Activated CD4-positive, alpha-beta T cell treated with anti-CD3 and anti-CD28 coated beads, Interleukin-10, Interleukin-2, amounts not matched to agents 100 ng/mL and 50 ng/mL, durations not matched to agents 16 hours and 8 hours (primary cell): ENCODE results near the gene FANCE.

Experiments used
- DNase-seq: peaks from one replicate; pipeline ENCODE4 v3.0.0-alpha.2; 2020

Gene FANCE

DNA sequence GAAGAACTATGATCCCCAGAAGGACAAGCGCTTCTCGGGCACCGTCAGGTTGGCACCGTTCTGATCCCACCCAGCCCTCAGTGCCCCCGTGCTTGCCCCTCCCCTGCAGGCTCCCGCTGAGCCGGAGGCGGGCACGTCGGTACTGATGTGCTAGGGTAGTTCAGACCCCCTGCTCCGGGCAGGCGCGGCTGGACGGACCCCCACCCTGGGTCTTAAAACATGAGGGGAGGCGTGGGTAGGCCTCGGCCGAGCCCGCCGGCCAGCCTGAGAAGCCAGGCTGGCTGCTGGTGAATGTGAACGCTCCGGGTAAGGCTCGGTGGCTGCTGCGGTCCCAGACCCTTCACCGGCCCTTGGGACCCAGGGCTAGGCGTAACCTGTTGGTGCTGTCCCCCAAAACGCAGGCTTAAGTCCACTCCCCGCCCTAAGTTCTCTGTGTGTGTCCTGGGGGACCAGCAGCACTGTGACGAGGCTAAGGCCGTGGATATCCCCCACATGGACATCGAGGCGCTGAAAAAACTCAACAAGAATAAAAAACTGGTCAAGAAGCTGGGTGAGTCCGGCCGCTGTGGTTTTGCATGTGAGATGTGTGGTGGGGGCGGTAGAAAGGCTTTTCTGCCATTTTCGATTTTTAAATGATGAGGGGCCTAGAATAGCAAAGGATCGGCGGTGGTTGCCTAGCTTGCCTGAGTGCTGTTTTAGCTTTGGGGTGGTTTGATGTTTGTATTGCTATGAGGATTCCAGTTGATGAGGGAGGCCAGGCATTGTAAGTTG is 17.0 kb downstream of the FANCE start:
- DNase-seq, result no peak

- peak; percentile 50 for DNase-seq
Observed at GRCh38 chr6:35469751-35470662, 17.9 kb downstream of the FANCE start.

DNA sequence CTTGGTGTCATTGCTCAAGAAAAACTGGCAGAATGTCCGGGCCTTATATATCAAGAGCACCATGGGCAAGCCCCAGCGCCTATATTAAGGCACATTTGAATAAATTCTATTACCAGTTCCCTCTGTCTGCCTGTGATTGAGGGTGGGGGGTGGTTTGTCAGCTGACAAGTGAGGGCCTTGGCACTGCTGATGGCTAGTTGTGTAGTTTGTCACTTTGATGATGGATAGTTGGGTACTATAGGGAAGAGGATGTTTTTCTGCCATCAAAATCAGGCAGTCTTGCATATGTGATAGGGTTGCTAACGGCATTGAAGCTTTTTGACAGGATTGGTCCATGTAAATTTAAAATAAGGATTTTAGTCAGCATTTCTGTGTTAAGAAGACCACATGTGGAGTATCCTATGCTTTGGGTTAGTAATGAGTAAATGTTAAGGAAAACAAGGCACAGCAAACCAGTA is 18.6 kb downstream of the FANCE start:
- peak; percentile 25 for DNase-seq

DNA sequence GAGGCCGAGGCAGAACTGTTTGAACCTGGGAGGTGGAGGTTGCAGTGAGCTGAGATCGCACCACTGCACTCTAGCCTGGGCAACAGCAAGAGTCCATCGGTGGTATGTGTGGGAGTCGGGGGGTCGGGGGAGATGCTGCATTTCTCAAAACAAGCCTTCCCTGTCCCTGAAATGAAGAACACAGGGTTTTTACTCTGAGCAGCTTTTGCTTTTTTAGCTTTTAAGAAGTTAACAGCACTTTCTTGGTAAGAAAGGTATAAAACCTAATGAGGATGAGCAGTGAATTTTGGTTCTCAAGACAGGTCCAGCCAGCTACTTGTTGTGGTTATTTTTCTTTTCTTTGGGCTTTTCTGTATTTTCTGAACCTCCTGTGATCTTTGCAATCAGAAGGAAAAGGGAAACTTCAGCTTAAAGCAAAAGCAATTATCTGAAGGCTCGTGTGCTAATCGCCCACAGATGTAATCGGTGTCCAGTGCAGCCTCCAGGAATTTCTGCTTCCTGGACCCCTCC is 19.8 kb downstream of the FANCE start:
- DNase-seq, result no peak

DNA sequence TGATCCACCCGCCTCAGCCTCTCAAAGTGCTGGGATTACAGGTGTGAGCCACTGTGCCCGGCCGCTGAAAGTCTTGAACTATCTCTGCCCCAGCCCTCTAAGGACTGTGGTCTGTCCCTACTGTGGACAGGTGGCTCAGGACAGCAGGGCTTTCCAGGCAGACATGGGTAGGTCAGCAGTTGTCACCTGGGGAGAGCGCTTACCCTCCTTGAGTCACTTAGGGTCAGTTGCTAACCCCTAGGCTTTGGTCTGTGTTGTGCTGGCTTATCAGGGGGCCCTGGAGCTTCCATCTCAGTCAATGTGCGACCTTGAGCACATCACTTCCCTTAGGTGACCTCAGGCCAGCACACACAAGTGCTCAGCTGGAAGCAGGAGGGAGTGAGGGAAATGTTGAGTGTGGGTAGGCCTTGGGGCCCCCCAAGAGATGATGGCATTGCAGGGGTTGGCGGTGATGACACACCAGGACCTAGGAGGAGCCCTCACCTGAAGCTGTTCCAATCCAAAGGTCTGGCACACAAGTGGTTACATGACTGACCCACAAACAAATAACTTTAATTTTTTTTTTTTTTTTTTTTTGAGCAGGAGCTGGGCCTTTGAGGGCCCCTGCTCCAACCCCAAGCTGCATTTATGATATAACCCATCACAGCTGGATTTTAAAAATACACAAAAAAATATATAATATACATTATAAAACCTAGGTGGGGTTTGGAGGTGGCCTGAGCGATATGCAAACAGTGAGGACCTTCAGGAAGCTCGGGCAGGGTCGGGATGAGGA is 21.1 kb downstream of the FANCE start:
- peak; percentile 46 for DNase-seq

DNA sequence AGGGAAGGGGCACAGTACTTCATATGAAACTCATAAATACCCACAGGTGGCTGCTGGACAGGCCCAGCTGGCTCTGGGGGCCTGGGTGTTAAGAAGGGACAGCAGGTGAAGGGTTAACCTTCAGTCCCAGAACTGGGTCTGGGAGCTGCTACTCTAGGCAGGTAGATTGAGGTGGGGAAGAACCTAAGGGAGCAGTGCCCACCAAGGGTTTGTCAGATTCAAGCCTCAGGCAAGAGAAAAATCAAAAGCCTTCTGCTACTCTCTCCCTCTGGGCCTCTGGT is 21.7 kb downstream of the FANCE start:
- DNase-seq, result peak; percentile 45

- DNase-seq, result peak; percentile 47
Observed at GRCh38 chr6:35474131-35474941, 22.2 kb downstream of the FANCE start.

DNA sequence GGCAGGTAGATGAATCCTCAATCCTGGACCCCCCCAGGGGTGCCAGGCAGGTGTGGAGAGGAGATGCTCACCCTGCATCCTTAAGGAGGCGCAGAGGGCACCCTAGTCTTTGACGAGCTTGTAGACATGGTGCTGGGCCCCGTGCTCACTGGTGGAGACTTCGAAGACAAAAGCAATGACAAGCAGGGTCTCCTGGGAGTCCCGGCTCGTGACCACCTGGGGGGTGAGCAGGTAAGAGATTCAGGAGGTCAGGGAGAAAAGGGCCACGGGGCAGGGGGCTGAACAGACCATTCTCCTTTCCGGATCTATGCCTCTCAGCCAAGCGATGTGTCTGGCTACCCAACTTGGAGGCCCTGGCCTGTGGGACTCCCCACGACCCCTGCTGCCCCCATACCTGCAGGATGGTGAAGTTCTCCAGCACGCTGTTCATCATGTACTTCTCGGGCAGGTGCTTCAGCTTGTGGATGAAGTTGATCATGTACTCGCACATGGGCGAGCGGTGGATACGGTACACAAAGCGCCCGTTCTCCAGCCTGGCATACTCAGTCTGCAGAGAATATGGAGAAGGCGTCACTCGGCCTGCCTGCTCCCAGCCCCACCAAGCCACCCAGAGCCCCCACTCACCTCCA is 22.9 kb downstream of the FANCE start:
- DNase-seq, result peak; percentile 35

DNA sequence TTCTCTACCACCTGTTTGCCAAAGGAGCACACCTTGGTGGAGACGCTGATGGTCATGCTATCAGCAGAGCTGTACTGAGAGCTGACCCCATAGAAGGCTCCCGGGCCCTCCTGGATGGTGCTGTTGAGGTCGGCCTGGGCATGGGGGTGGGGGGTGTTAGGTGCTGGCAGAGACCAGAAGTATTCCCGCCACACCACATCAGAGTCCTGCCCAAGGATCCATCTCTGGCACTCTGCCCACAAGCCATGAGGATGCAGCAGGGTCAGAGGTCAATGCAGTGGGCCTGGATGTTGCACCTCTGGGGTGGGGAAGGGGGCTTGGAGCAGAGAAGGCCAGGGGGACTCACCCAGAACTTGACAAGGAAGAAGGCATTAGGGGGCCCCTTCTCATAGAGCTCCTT is 23.4 kb downstream of the FANCE start:
- DNase-seq, result no peak

GRCh38 chr6:35476004-35476403 is 23.9 kb downstream of the FANCE start:
- no peak for DNase-seq

- no peak for DNase-seq
Observed at GRCh38 chr6:35477028-35477427, 24.9 kb downstream of the FANCE start.

GRCh38 chr6:35477551-35478179 is 25.5 kb downstream of the FANCE start:
- DNase-seq, result no peak

DNA sequence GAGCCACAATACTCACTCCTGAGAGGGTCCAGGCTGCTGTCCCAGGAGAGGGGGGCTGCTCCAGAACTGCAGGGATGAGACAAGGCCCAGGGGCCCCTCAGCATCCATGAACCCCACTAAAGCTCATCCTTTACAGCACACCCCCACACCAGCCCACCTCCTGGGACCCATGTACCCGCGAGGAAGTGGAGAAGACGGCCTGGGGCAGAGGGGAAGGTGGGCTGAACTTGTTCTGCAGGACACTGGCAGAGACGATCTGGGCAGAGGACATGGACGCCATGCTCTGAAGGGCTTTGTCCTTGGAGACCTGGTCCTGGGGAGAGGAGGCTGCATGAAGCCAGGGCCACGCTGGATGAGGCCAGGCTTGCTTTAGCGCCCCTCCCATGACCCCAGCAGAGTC is 26.1 kb downstream of the FANCE start:
- no peak for DNase-seq

DNA sequence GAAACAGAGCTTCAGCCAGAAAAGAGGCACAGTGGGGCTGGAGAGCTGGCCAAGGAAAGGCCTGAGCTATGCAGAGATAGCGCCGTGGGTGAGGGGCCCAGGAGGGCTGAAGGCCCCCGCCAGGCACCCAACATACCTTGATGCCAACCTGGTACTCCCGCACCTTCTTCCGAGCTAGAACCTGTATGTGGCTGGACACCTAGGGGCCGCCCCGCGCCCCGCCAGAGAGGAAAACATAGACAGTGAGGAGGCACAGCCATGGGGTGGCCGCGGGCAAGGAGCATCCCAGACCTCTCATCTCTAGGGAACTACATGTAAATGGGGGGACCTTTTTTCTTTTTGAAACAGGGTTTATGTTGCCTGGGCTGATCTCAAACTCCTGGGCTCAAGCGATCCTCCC is 28.0 kb downstream of the FANCE start:
- no peak for DNase-seq

DNA sequence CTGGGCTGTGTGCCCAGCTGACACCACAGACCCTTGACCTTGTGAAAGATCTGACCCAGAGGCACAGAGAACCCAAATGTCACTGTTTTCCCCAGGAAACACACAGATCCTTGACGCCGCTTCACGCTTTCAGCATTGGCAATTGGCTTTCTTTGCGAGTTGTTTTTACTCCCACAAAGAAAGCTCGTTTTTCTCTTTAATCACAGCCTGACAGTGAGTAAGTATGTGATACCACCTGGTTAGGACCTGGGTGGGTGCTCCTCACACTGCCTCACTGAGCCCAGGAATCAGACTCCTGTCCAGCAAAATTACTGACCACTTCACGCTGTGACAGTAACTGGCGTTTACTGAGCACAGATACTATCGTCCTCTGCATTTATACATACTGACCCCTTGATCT is 29.1 kb downstream of the FANCE start:
- DNase-seq, result no peak

GRCh38 chr6:35483062-35483461 is 30.9 kb downstream of the FANCE start:
- DNase-seq, result no peak

DNA sequence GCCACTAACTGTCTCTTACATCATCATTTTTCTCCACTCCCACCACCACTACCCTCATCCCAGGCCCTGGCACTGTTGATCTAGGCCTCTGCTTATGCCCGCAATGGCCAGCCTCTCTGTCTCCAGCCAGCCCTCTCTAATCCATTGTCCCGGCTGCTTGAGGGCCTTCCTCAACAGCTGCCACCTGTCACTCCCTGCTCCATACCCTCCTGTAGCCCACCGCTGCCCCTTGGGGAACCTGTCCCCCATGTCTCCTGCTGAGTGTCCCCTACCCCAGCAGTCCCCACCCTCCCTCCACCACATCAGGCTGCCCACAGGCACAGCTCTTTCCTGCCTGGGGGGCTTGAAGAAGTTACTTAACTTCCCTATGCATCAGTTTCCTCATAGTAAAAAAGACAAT is 31.4 kb downstream of the FANCE start:
- no peak for DNase-seq

DNA sequence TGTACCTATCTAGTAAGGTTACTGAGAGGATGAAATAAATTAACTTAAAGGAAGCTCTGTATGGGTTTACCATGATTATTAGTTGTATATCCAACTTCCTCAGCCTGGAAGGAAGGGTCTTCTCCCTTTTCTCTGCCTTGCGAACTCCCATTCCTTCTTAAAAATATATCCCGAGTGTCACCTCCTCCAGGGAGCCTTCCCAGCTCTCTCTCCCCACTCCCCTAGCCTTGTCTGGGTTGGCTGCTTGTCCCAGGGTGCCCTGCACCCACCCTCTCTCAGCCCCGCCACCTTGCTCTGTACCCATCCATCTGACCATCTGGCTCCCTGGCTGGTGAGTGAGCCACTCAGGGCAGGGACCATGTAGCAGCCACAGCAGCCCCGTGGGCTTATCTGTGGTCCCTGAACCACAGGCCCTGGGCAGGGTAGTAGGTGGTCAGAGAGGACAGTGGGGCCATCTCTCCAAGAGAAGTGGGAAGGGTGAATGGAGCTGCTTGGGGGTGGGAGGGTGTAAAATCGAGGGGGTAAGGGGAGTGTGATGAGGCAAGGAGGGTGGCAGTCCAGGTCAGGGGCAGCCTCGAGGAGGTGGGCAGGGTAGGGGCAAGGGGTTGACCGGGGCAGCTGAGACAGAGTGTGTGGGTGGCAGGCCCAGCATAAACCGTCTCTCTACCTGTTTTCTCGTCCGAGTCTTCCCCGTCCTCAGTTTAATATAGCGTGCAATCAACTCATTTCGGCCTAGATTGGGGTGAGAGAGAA is 31.9 kb downstream of the FANCE start:
- DNase-seq, result no peak

- no peak for DNase-seq
Observed at GRCh38 chr6:35484921-35485392, 32.8 kb downstream of the FANCE start.

GRCh38 chr6:35485402-35485877 is 33.3 kb downstream of the FANCE start:
- DNase-seq, result no peak
